K562 (cell line): Measurements from ENCODE around the gene RFESD. TPM values are rescaled to one million over a fixed set of nuclear protein-coding genes. Genes with fewer than 3 reads are reported as not detected.
A peak's percentile ranks its signal among the peaks of the same experiment; 100 is the strongest.

Source experiments
- BDP1 ChIP-seq: IDR thresholded peaks from 3 replicates; pipeline ENCODE4 v1.6.1; 2011; ENCODE audit not compliant: insufficient read length, insufficient read depth
- CHD2 ChIP-seq: IDR thresholded peaks from 2 replicates; pipeline ENCODE4 v1.6.1; 2011; ENCODE audit warnings: low read depth, low read length
- CHD7 ChIP-seq: fragments of 200-600 bp; sonication (generic); IDR thresholded peaks from one replicate; pipeline ENCODE4 v1.6.1; 2012; ENCODE audit warnings: mild to moderate bottlenecking, low read depth, low read length, inconsistent platforms
- CLOCK ChIP-seq: fragments of 250-450 bp; sonication (Bioruptor Pico); IDR thresholded peaks from 2 replicates; pipeline ENCODE4 v1.4.0; 2020; ENCODE audit warnings: mild to moderate bottlenecking, moderate library complexity, borderline replicate concordance
- DMBX1 ChIP-seq: fragments of 250-450 bp; sonication (Bioruptor Pico); IDR thresholded peaks from 2 replicates; pipeline ENCODE4 v1.8.0; 2022; ENCODE audit warnings: inconsistent platforms, mild to moderate bottlenecking, moderate library complexity, borderline replicate concordance
- HOXB6 ChIP-seq: fragments of 250-450 bp; sonication (Bioruptor Pico); IDR thresholded peaks from 2 replicates; pipeline ENCODE4 v1.5.1; 2022; ENCODE audit warnings: mild to moderate bottlenecking, borderline replicate concordance
- MXD1 ChIP-seq: fragments of 250-450 bp; sonication (Bioruptor Pico); IDR thresholded peaks from 2 replicates; pipeline ENCODE4 v1.8.0; 2021; ENCODE audit warnings: borderline replicate concordance, mild to moderate bottlenecking, moderate library complexity; ENCODE audit not compliant: poor library complexity, severe bottlenecking
- SETDB1 ChIP-seq: IDR thresholded peaks from one replicate; pipeline ENCODE4 v1.6.1; 2012; ENCODE audit warnings: low read length, control low read depth, inconsistent platforms
- SRSF7 ChIP-seq: fragments of 200-400 bp; formaldehyde crosslinking; optimal IDR thresholded peaks from 2 replicates; pipeline ENCODE3; 2017; ENCODE audit warnings: mild to moderate bottlenecking, low read depth, low read length
- TAF1 ChIP-seq: IDR thresholded peaks from 2 replicates; pipeline ENCODE4 v1.6.1; 2011; ENCODE audit warnings: mild to moderate bottlenecking, low read length, moderate library complexity; ENCODE audit not compliant: insufficient read depth, control insufficient read depth, severe bottlenecking; ENCODE audit errors: extremely low read depth
- ZNF184 ChIP-seq: sonication (generic); formaldehyde crosslinking; IDR thresholded peaks from 2 replicates; pipeline ENCODE4 v1.5.0; 2020; ENCODE audit warnings: missing genetic modification reagents
- ZZZ3 ChIP-seq: fragments of 450-650 bp; IDR thresholded peaks from 2 replicates; pipeline ENCODE4 v1.6.1; 2016; ENCODE audit warnings: antibody characterized with exemption, mild to moderate bottlenecking, moderate library complexity
- polyA plus RNA-seq, 8 experiments: library from polyadenylated mRNA; depleted of rRNA in 4 of 8; stranded (reverse) in 5 of 8; unstranded in 3 of 8; fragments of >200 nt; fragmentation: Nextera tagmentation in 2 of 8; fragmentation: Illumina TruSeq in 1 of 8; extraction: Ambion mirVana in 2 of 8; extraction: Trizol in 1 of 8; gene quantifications; 2 replicates each; pipeline versions ENCODE4 v1.2.1 to v1.2.3, GENCODE V29; 2011 to 2014; ENCODE audit warnings: inconsistent platforms in 1 of 8, missing spikeins in 1 of 8
- total RNA-seq, 7 experiments: library from RNA; depleted of rRNA in 6 of 7; stranded (reverse); fragments of >200 nt in 6 of 7; fragmentation: Illumina TruSeq in 2 of 7; extraction: Trizol in 2 of 7; gene quantifications; 2 replicates each; pipeline versions ENCODE4 v1.2.1 to v1.2.3, GENCODE V29; 2011 to 2021; ENCODE audit warnings: low replicate concordance in 1 of 7

Gene RFESD
- total and polyA plus RNA-seq, 9 of the 15 experiments (the other 6 are each of a cell fraction or from before 2014, with no cell fraction given), result 62.3 to 600 (median 140) TPM

DNA sequence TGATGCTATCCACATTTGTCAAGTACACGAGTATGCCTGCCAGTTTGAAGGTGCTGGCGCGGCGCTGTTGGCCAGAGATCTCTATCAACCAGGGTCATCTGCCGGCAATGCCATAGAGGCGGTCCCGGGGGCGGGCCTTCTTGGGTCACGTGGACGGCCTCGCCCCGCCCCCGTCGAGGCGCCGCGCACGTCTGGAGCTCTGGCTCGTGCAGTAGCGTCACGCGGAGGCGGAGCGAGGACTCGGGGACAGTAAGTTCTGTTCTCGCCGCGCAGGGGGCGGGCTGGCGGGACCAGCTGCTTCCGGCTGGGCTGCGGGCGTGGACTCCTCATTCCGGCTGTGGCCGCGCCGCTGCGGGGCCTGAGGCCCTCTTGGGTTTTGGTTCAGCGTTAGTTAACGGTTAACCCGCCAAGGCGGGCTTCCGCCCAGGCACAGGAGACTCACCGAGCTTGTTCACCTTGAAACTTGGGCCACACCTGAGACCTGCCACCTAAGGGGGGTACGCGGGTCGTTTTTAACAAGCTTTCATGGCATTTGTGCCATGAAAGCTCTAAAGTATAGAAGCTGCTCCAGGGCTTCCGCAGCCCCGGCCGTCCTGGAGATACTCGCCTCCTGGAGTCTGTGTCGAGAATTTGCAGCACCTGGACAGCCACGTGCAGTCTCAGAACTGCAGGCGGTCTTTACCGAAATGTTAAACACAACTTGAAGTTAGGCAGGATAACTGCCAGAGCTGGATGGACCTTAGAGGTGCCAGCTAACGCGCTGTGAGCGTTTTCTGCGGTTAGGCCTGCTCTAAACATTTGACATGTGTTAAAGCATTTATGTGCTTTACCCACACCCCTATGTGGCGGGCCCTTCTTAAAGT is at the start of gene RFESD (continued):
- TF ChIP-seq CHD7, result no peak
- no peak for TF ChIP-seq DMBX1 (CRISPR knock-in tag)
- peak; percentile 98 for TF ChIP-seq TAF1
- no peak for TF ChIP-seq BDP1
- TF ChIP-seq ZNF184, result no peak
- peak; percentile 1 for TF ChIP-seq MXD1 (CRISPR knock-in tag)
- TF ChIP-seq CHD2, result peak; percentile 68
- TF ChIP-seq ZZZ3, result no peak
- TF ChIP-seq CLOCK (CRISPR knock-in tag), result no peak
- no peak for TF ChIP-seq SETDB1
- no peak for TF ChIP-seq SRSF7
- TF ChIP-seq HOXB6, result no peak
